Glutamatergic neuron (in vitro differentiated cells): ENCODE results near the gene AP2B1. TPM values are rescaled to one million over a fixed set of nuclear protein-coding genes. Genes with fewer than 3 reads are reported as not detected.
"Not testable (repeated sequence)": the region's sequence is repeated elsewhere in the genome, so short reads cannot be mapped to it uniquely, and the experiment has no call there.

Experiments used
- DNase-seq: peaks from one replicate; pipeline ENCODE4 v3.0.0; 2022
- H3K27ac Mint-ChIP-seq: one replicate; pipeline ENCODE4 v1.8.0; 2020; ENCODE audit warnings: mild to moderate bottlenecking, mixed read lengths, inconsistent platforms; ENCODE audit not compliant: unreplicated experiment
- H3K27me3 Mint-ChIP-seq: one replicate; pipeline ENCODE4 v1.8.0; 2020; ENCODE audit warnings: mild to moderate bottlenecking, moderate library complexity, mixed read lengths, inconsistent platforms; ENCODE audit not compliant: unreplicated experiment
- H3K36me3 Mint-ChIP-seq: one replicate; pipeline ENCODE4 v1.8.0; 2020; ENCODE audit warnings: mild to moderate bottlenecking, mixed read lengths, inconsistent platforms; ENCODE audit not compliant: unreplicated experiment
- H3K4me1 Mint-ChIP-seq: one replicate; pipeline ENCODE4 v1.8.0; 2020; ENCODE audit warnings: mild to moderate bottlenecking, low read depth, mixed read lengths, inconsistent platforms; ENCODE audit not compliant: unreplicated experiment
- H3K4me3 Mint-ChIP-seq: one replicate; pipeline ENCODE4 v1.8.0; 2020; ENCODE audit warnings: mild to moderate bottlenecking, mixed read lengths, inconsistent platforms; ENCODE audit not compliant: unreplicated experiment
- H3K9me3 Mint-ChIP-seq: one replicate; pipeline ENCODE4 v1.8.0; 2020; ENCODE audit warnings: mild to moderate bottlenecking, moderate library complexity, mixed read lengths, inconsistent platforms; ENCODE audit not compliant: unreplicated experiment
- CTCF ChIP-seq: fragments of 200-600 bp; sonication (generic); IDR thresholded peaks from one replicate; pipeline ENCODE4 v1.5.0; 2021; ENCODE audit not compliant: partially characterized antibody, unreplicated experiment
- total RNA-seq: library from RNA; stranded (reverse); fragmentation: NEBNext Ultra II Directional; extraction: Animal tissue kit (Norgen Biotek cat#: 25700); gene quantifications from one replicate; pipeline ENCODE4 v1.2.1, GENCODE V29; 2021; ENCODE audit not compliant: unreplicated experiment

AP2B1 gene
- total RNA-seq, 1 donor from 2014 or later = 316 TPM

- Mint-ChIP-seq H3K36me3 (no peaks in the 10 kb centered on the region), H3K4me1 (peaks cover 16% of the 10 kb centered on the region), H3K27ac (no peak overlapping the region), H3K27me3 (peaks cover 3% of the 10 kb centered on the region), H3K9me3 (peaks cover 4% of the 10 kb centered on the region), H3K4me3 (no peak overlapping the region)
- DNase-seq = no peak
- no peak for TF ChIP-seq CTCF
These were observed 108.5 kb downstream of the AP2B1 start for GRCh38 chr17:35695613-35696012.

- Mint-ChIP-seq H3K36me3 (peaks cover 6% of the 10 kb centered on the region), H3K27me3 (peaks cover 1% of the 10 kb centered on the region), H3K4me1 (peaks cover 6% of the 10 kb centered on the region), H3K27ac (no peak overlapping the region), H3K4me3 (no peak overlapping the region), H3K9me3 (peaks cover 5% of the 10 kb centered on the region)
- no peak for DNase-seq
- no peak for TF ChIP-seq CTCF
These were observed 111.7 kb downstream of the AP2B1 start for GRCh38 chr17:35698800-35699199.

GRCh38 chr17:35700150-35700549, 113.0 kb downstream of the AP2B1 start:
- Mint-ChIP-seq H3K27ac (no peak overlapping the region), H3K4me1 (no peaks in the 10 kb centered on the region), H3K27me3 (peaks cover 1% of the 10 kb centered on the region), H3K36me3 (peaks cover 6% of the 10 kb centered on the region), H3K9me3 (peaks cover 3% of the 10 kb centered on the region), H3K4me3 (no peak overlapping the region)
- TF ChIP-seq CTCF = no peak
- no peak for DNase-seq

GRCh38 chr17:35701491-35701890, 114.4 kb downstream of the AP2B1 start:
- Mint-ChIP-seq H3K27me3 (peaks cover 1% of the 10 kb centered on the region), H3K4me3 (no peak overlapping the region), H3K36me3 (peaks cover 6% of the 10 kb centered on the region), H3K27ac (no peak overlapping the region), H3K4me1 (no peaks in the 10 kb centered on the region), H3K9me3 (peaks cover 3% of the 10 kb centered on the region)
- TF ChIP-seq CTCF = no peak
- DNase-seq = no peak

GRCh38 chr17:35703308-35703707, 116.2 kb downstream of the AP2B1 start:
- not testable (repeated sequence) for H3K36me3 Mint-ChIP-seq, H3K27me3 Mint-ChIP-seq, H3K9me3 Mint-ChIP-seq, DNase-seq, H3K4me3 Mint-ChIP-seq, H3K4me1 Mint-ChIP-seq, H3K27ac Mint-ChIP-seq

- peaks cover 1% of the 10 kb centered on the region for H3K27me3 Mint-ChIP-seq
- peaks cover 3% of the 10 kb centered on the region for H3K9me3 Mint-ChIP-seq
- no peak overlapping the region for H3K4me3 Mint-ChIP-seq
- DNase-seq = no peak
- H3K27ac Mint-ChIP-seq = no peak overlapping the region
- no peak for TF ChIP-seq CTCF
- peaks cover 6% of the 10 kb centered on the region for H3K36me3 Mint-ChIP-seq
- no peaks in the 10 kb centered on the region for H3K4me1 Mint-ChIP-seq
These were observed 118.1 kb downstream of the AP2B1 start for GRCh38 chr17:35705230-35705629.
